Lower leg skin (tissue), 4 donors: ENCODE results near the gene HSPBP1. TPM values are rescaled to one million over a fixed set of nuclear protein-coding genes. Genes with fewer than 3 reads are reported as not detected.

Source experiments
- DNase-seq, 2 donors: peaks; one replicate each; pipeline ENCODE4 v3.0.0-alpha.2; 2019; ENCODE audit warnings: low spot score in 2 of 2
- H3K4me3 ChIP-seq: fragments of 200-600 bp; sonication (generic); 2 replicates; pipeline ENCODE4 v1.5.1; 2017; ENCODE audit warnings: mild to moderate bottlenecking, low read depth; ENCODE audit not compliant: poor library complexity, severe bottlenecking
- CTCF ChIP-seq, 3 donors: fragments of 450-650 bp; IDR thresholded peaks; one replicate each; pipeline ENCODE4 v1.5.1; 2016; ENCODE audit warnings: antibody characterized with exemption in 3 of 3, mild to moderate bottlenecking in 3 of 3, moderate library complexity in 2 of 3
- POLR2A ChIP-seq, 2 donors: fragments of 450-650 bp; IDR thresholded peaks; one replicate each; pipeline ENCODE4 v1.6.1; 2016 to 2017; ENCODE audit warnings: antibody characterized with exemption in 2 of 2, mild to moderate bottlenecking in 1 of 2, moderate library complexity in 1 of 2
- WGBS, 2 donors: methylation state at CpG; one replicate each; pipeline ENCODE4 v1.1.5; 2018; 5-methylcytosine and 5-hydroxymethylcytosine counted together
- intact Hi-C: fragments of 100-400 bp; cut with DNase I; formaldehyde crosslinking; loops from one replicate; pipeline ENCODE4 v1.15.0; 2023; ENCODE audit warnings: low total_unique reads
- total RNA-seq, 4 donors: library from RNA; depleted of rRNA; stranded (reverse); fragments of >200 nt; gene quantifications; one replicate each; pipeline ENCODE4 v1.1.0, GENCODE V29; 2016

The HSPBP1 gene
- total RNA-seq, 4 donors from 2014 or later, result 17.8 to 35.5 (median 25.6) TPM

GRCh38 chr19:55299991-55300390, 20.1 kb upstream of the HSPBP1 start:
- TF ChIP-seq CTCF (IDR thresholded peaks at IDR 0.05) (no peak), POLR2A (IDR thresholded peaks at IDR 0.05) (no peak)
- 87 to 91% methylated on average over 10 of the region's 10 CpGs for WGBS, 2 donors
- no peak overlapping the region for H3K4me3 ChIP-seq
- intact Hi-C loops, result no loop called here
- no peak for DNase-seq

DNA sequence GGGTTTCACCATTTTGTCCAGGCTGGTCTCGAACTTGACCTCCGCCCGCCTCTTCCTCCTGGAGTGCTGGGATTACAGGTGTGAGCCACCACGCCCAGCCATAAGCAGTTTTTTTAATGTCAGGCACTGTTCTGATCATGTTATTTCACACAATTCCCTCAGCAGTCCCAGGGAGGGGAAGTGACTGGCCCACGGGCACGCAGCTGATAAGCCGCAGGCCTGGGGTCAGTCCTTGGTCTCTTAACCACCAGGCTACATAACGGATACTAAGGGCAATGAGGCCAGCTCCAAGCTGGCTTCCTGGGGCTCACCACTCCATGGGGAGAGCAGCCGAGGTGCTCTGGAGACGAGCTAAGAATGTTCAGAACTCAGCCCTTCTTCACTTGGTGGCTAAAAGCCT, 17.4 kb upstream of the HSPBP1 start:
- no peak overlapping the region for H3K4me3 ChIP-seq
- no peak for DNase-seq
- TF ChIP-seq CTCF (IDR thresholded peaks at IDR 0.05) (no peak), POLR2A (IDR thresholded peaks at IDR 0.05) (no peak)
- 93% methylated on average over 10 of the region's 10 CpGs for WGBS, 2 donors
- intact Hi-C loops, result no loop called here

DNA sequence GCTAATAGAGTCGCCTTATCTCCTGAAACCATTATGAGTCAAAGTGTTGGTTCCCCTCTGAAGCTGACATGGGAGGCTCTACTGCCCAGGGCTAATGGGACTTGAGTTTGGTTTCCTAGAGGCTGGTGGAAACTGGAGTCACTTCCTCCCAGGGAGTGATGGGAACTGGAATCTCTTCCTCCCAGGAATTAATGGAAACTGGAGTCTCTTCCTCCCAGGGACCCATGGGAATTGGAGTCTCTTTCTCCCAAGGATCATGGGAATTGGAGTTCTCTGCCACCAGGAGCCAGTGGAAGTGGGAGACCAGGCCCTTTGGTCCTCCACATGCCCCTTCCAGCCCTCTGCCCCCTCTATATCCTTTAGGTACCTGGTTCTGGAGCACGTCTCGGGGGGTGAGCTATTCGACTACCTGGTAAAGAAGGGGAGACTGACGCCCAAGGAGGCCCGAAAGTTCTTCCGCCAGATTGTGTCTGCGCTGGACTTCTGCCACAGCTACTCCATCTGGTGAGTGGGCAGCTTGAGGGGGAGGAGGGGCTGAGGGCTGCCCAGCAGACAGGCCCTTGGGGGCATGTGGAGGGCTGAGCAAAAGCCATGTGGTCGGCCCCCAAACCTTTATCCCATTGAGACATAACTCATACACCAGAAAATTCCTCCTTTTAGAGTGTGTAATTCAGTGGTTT, 9.3 kb upstream of the HSPBP1 start:
- WGBS, 2 donors, result 91 to 95% methylated on average over 9 of the region's 9 CpGs
- TF ChIP-seq POLR2A (IDR thresholded peaks at IDR 0.05) (no peak), CTCF (IDR thresholded peaks at IDR 0.05) (no peak)
- no peak overlapping the region for H3K4me3 ChIP-seq
- DNase-seq, result no peak
- intact Hi-C loops, result no loop called here

DNA sequence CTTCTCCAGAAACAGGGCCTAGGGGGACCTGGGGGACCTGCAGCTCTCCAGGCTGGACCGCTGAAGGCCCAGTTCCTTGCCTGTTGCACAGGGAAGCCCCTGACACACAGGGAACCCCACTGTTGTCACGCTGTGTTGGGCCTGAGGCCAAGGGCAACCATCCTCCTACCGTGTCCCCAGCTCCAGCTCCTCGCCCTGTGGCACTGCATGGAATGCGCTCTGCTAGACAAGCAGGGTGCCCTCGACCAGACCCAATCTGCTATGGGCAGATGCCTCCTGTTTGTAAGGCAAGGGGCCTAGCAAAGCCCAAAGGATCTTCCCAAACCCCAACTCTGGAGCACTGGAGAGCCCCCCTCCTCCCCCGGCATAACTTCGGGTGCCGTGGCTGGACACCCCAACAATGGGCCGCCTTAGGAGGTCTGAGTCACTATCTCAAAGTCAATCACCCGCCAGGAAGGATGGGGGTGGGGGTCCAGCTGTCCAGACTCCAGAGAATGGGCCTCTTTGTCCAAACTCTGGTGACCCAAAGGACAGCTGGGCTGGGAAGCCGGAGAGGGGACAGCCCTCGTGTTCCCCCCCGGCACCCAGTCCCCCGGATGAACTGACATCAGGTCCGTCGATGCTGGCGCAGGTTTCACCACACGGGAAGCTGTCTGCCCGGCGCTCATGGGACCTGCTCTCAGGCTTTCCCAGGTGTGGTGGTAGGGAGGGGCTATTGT, 7.6 kb upstream of the HSPBP1 start:
- WGBS, 2 donors, result 92% methylated on average over 11 to 21 of the region's 21 CpGs

DNA sequence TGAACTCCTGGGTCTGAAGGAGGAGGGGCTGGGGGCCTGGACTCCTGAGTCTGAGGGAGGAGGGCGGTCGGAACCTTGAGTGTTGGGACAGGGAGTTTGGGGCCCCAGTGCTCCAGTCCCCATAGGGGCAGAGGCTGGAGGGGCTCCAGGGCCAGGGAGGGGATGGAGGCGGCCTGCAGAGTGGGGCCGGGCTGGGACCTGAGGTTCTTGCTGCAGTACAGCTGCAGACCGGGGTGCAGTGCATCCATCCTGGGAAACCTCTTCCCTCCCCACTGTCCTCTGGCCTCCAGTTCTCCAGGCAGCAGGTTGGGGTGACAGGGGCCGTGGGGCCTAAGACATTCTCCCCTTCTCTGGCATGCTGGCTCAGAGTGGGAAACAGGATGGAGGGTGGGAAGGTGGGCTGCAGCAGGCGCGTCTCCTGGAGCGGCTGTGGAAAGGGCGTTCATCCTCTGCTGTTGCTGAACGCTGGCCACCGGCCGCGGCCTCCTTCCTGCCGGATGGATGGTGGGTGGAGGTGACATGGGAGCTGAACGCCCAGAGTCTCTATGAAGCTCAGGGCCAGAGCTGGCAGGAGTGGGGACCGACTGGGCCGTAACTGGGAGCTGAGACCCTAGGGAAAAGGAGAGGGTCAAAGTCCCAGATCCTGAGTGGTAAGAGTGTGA, 5.5 kb upstream of the HSPBP1 start:
- WGBS, 2 donors, result 47 to 67% methylated on average over 18 of the region's 18 CpGs
- intact Hi-C loops, result no loop called here

More for the DNA sequence above, 7.6 kb upstream of the HSPBP1 start:
- DNase-seq, result no peak
- intact Hi-C loops, result no loop called here
- H3K4me3 ChIP-seq, result no peak overlapping the region
- TF ChIP-seq POLR2A (IDR thresholded peaks at IDR 0.05), result no peak
- TF ChIP-seq CTCF (IDR thresholded peaks at IDR 0.05), result no peak

More for the DNA sequence above, 5.5 kb upstream of the HSPBP1 start:
- H3K4me3 ChIP-seq, result no peak overlapping the region
- no peak for DNase-seq
- TF ChIP-seq POLR2A (IDR thresholded peaks at IDR 0.05) (no peak), CTCF (IDR thresholded peaks at IDR 0.05) (no peak)
